HG02884 (cell line): ENCODE measurements around the gene CCDC40.

Experiments
- ATAC-seq: cut with Tn5 transposase; IDR thresholded peaks from one replicate; pipeline ENCODE4 v1.9.1; 2021; ENCODE audit warnings: mild to moderate bottlenecking, moderate library complexity; ENCODE audit not compliant: unreplicated experiment

The CCDC40 gene

GRCh38 chr17:80101011-80101945, 64.8 kb downstream of the CCDC40 start, which contains the start of gene GAA:
TSS of gene GAA (plus strand) at chr17:80101581. CDS start at chr17:80104587, 3,006 bp downstream.
- ATAC-seq = no peak

- no peak for ATAC-seq
Observed at GRCh38 chr17:80101946-80102663, 65.7 kb downstream of the CCDC40 start.

- no peak for ATAC-seq
Observed at GRCh38 chr17:80102664-80103448, 66.4 kb downstream of the CCDC40 start.

DNA sequence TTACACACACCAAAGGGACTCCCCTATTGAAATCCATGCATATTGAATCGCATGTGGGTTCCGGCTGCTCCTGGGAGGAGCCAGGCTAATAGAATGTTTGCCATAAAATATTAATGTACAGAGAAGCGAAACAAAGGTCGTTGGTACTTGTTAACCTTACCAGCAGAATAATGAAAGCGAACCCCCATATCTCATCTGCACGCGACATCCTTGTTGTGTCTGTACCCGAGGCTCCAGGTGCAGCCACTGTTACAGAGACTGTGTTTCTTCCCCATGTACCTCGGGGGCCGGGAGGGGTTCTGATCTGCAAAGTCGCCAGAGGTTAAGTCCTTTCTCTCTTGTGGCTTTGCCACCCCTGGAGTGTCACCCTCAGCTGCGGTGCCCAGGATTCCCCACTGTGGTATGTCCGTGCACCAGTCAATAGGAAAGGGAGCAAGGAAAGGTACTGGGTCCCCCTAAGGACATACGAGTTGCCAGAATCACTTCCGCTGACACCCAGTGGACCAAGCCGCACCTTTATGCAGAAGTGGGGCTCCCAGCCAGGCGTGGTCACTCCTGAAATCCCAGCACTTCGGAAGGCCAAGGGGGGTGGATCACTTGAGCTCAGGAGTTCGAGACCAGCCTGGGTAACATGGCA, 67.1 kb downstream of the CCDC40 start:
- ATAC-seq = no peak

DNA sequence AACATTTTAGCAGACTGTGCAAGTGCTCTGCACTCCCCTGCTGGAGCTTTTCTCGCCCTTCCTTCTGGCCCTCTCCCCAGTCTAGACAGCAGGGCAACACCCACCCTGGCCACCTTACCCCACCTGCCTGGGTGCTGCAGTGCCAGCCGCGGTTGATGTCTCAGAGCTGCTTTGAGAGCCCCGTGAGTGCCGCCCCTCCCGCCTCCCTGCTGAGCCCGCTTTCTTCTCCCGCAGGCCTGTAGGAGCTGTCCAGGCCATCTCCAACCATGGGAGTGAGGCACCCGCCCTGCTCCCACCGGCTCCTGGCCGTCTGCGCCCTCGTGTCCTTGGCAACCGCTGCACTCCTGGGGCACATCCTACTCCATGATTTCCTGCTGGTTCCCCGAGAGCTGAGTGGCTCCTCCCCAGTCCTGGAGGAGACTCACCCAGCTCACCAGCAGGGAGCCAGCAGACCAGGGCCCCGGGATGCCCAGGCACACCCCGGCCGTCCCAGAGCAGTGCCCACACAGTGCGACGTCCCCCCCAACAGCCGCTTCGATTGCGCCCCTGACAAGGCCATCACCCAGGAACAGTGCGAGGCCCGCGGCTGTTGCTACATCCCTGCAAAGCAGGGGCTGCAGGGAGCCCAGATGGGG, 68.0 kb downstream of the CCDC40 start:
- no peak for ATAC-seq

GRCh38 chr17:80104956-80105375, 68.5 kb downstream of the CCDC40 start:
- no peak for ATAC-seq

- no peak for ATAC-seq
Observed at GRCh38 chr17:80105762-80106161, 69.3 kb downstream of the CCDC40 start.

GRCh38 chr17:80106176-80106575, 69.7 kb downstream of the CCDC40 start:
- no peak for ATAC-seq

- no peak for ATAC-seq
Observed at GRCh38 chr17:80106751-80107150, 70.3 kb downstream of the CCDC40 start.

DNA sequence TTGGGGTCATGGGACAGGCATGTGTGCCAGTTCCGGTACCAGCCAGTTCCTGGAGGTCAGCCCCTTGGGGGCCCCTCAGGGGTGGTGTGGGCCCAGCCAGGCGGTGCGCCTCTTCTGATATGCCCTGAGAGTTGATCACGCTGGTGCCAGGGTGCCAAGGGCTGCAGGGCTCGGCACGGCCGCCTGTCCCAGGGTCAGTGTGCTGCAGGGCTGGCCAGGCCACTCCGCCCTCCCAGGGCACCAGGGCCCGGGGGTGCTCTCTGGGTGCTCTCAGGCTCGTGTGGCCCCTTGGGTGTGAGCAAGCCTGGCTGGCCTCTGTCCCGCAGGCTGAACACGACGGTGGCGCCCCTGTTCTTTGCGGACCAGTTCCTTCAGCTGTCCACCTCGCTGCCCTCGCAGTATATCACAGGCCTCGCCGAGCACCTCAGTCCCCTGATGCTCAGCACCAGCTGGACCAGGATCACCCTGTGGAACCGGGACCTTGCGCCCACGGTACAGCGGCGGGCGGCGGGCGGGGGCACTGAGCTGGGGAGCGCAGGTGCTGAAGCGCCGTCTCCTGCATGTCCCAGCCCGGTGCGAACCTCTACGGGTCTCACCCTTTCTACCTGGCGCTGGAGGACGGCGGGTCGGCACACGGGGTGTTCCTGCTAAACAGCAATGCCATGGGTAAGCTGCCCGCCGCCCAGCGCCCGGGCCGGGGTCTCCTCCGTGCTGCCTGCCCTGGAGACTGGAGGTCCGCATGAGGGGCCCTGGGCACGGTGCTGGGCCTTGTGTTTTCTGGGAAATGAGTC, 71.0 kb downstream of the CCDC40 start:
- ATAC-seq = no peak

DNA sequence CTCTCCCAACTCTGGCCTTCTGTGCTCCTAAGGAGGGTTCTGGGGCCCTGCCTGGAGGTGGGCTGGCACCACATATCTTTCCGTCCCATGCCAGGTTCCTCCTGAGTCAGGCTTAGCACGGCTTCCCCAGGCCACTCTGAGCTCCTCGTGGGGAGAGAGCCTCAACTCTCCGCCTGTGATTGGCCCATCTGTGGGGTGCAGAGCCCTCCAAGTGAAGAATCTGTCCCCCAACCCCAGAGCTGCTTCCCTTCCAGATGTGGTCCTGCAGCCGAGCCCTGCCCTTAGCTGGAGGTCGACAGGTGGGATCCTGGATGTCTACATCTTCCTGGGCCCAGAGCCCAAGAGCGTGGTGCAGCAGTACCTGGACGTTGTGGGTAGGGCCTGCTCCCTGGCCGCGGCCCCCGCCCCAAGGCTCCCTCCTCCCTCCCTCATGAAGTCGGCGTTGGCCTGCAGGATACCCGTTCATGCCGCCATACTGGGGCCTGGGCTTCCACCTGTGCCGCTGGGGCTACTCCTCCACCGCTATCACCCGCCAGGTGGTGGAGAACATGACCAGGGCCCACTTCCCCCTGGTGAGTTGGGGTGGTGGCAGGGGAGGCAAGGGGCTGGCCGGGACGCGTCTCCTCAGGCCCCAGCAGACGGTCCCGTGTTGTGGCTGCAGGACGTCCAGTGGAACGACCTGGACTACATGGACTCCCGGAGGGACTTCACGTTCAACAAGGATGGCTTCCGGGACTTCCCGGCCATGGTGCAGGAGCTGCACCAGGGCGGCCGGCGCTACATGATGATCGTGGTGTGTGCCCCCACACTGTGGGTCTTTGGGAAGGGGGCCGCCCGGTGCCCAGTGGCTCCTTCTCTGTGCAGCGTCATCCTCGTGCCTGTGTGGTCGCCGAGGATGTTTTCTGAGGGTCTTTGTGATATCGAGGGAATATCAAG, 71.9 kb downstream of the CCDC40 start:
- no peak for ATAC-seq

DNA sequence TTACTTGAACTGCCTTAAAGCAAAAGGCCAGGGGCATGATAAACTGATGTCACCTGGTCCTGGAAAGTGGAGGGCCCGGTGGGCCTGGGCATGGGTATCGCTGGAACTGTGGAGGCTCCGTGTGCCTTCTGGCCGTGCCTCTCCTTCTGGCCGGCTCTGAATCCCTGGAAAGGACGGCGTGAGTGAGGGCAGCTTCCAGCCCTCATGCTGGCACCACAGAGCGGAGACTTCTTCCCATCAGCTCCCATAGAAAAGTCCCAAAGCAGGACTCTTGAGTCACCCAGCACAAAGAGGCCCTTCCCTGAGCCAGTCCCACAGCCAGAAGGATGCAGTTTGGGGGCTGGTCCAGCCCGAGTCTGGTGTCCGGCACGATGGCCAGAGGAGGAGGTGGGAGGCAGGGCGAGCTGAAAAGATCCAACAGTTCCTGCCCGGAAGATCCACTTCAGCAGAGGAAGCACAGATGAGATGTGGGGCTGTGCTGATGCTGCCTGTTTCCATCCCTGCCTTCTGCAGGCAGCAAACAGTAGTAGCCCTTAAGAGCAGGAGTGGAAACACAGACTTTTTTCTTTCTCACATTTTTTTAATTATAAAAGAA, 72.7 kb downstream of the CCDC40 start:
- no peak for ATAC-seq

DNA sequence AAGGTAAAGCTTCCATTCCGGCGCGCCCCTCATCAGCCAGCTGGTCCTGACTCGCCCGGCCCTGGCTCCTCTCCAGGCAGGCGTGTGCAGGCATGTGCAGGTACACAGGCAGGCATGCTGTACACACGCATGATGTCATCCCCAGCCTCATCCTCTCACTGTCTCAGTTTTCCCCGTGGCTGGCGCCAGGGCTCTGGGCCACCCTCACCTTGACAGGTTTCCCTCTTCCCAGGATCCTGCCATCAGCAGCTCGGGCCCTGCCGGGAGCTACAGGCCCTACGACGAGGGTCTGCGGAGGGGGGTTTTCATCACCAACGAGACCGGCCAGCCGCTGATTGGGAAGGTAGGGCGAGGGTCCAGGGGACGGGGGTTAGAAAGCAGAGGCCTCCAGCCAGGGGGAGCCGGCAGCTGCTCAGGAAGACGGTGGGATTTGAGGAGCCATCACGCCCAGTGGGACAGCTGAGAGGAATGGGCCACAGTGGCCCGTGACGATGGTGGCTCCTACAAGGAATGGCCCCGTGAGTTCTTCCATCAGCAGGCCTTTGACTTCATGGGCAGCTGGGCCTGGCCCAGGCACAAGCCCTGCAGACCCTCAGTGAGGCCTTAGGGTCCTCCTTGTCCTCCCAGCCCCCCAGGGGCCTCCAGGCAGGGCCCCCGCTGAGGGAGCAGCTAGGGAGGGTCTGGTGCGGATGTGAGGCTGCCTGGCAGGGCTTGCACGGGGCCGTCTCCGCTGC, 73.4 kb downstream of the CCDC40 start:
- ATAC-seq = no peak

- ATAC-seq = no peak
Observed at GRCh38 chr17:80110447-80110812, 74.0 kb downstream of the CCDC40 start.

- ATAC-seq = no peak
Observed at GRCh38 chr17:80110927-80111701, 74.7 kb downstream of the CCDC40 start.

DNA sequence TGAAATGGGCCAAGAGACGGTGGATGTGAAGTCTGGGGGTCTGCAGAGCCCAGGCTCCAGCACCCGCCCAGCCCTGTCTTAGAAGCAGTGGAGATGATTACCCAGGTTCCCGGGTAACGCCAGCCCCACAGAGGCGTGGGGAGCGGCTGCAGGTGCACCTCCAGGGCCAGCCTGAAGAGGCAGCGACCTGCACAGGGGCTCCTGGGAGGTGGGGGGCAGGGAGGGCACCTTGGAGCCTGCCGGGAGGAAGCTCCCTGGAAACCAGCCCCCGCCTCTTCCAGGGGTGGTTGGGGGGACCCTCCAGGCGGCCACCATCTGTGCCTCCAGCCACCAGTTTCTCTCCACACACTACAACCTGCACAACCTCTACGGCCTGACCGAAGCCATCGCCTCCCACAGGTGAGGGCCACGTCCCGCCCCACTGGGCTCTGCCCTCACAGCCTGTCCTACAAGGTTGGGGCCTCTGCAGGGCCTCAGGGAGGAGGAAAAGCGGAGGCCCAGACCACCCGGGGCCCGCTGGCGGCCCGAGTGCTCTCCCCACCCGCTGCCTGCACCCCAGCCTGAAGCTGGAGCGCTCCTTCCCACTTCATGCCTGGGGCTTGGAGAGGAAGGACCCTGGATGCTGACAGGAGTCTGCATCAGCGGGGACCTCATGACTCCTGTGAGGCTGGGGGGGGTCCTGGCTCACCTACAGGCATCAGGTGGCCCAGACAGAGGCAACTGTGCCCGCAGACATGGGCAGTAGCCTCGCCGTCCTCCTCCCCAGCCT, 75.4 kb downstream of the CCDC40 start:
- ATAC-seq = no peak
